Lung (tissue), 12 donors: Measurements from ENCODE around the gene GRID1. TPM values are rescaled to one million over a fixed set of nuclear protein-coding genes. Genes with fewer than 3 reads are reported as not detected.

ENCODE experiments used
- ATAC-seq: fragments of 200-7000 bp; cut with Tn5 transposase; one replicate; pipeline ENCODE4 v1.9.1; 2020; ENCODE audit warnings: moderate number of reproducible peaks; ENCODE audit not compliant: insufficient read depth, low FRiP score
- DNase-seq, 3 donors: peaks; one replicate each; pipeline ENCODE4 v3.0.0-alpha.2; 2013 to 2017
- H3K27ac ChIP-seq, 2 donors: one replicate each; pipeline ENCODE4 v1.5.1; 2013; ENCODE audit warnings: mild to moderate bottlenecking in 2 of 2, moderate library complexity in 2 of 2, control low read depth in 1 of 2, inconsistent platforms in 1 of 2, low read depth in 1 of 2, low read length in 1 of 2
- H3K27me3 ChIP-seq, 3 donors: one replicate each; pipeline ENCODE4 v1.5.1; 2013; ENCODE audit warnings: low read length in 2 of 3; ENCODE audit not compliant: control insufficient read depth in 3 of 3, insufficient read depth in 3 of 3
- H3K36me3 ChIP-seq, 4 donors: one replicate each; pipeline ENCODE4 v1.5.1; 2013; ENCODE audit warnings: low read length in 4 of 4, mild to moderate bottlenecking in 1 of 4, moderate library complexity in 1 of 4; ENCODE audit not compliant: control insufficient read depth in 4 of 4, insufficient read depth in 4 of 4
- H3K4me1 ChIP-seq, 5 donors: one replicate each; pipeline ENCODE4 v1.5.1; 2013; ENCODE audit warnings: low read length in 5 of 5, mild to moderate bottlenecking in 2 of 5, moderate library complexity in 1 of 5; ENCODE audit not compliant: control insufficient read depth in 5 of 5, insufficient read depth in 5 of 5
- H3K4me3 ChIP-seq: one replicate; pipeline ENCODE4 v1.5.1; 2013; ENCODE audit warnings: mild to moderate bottlenecking, control low read depth, moderate library complexity
- H3K9ac ChIP-seq, 2 donors: one replicate each; pipeline ENCODE4 v1.5.1; 2013; ENCODE audit warnings: low read length in 2 of 2, control low read depth in 1 of 2; ENCODE audit not compliant: insufficient read depth in 1 of 2
- H3K9me3 ChIP-seq, 4 donors: one replicate each; pipeline ENCODE4 v1.5.1; 2013; ENCODE audit warnings: low read length in 3 of 4, mild to moderate bottlenecking in 1 of 4, moderate library complexity in 1 of 4; ENCODE audit not compliant: control insufficient read depth in 4 of 4, insufficient read depth in 3 of 4
- WGBS, 2 donors: extraction: QIAGEN DNeasy Blood & Tissue Kit; methylation state at CpG; one replicate each; pipeline ENCODE4 v1.1.7; 2013; 5-methylcytosine and 5-hydroxymethylcytosine counted together
- polyA plus RNA-seq, 2 donors: library from polyadenylated mRNA; stranded (reverse); fragments of 200-250 nt; gene quantifications; one replicate each; pipeline ENCODE4 v1.2.1, GENCODE V29; 2013
- total RNA-seq, 2 donors: library from RNA; depleted of rRNA in 1 of 2; stranded (reverse); fragments of >200 nt in 1 of 2; gene quantifications; one replicate each; pipeline ENCODE4 v1.2.1, GENCODE V29; 2014 to 2021
- TF ChIP-seq, protein P1 (sequence below): IDR thresholded peaks from 2 replicates; pipeline ENCODE4 v1.5.1; 2012; ENCODE audit warnings: mild to moderate bottlenecking; ENCODE audit errors: control extremely low read depth, extremely low read depth
- donor health status: control.
- donor health status: control.
- donor health status: Bipolar disorder and iron deficiency.
- donor health status: healthy.
- donor health status: DM: yes; HTN: yes; CAD: no.

GRID1 gene
- total and polyA plus RNA-seq, 4 donors, result 1.1 to 3.6 (median 2.2) TPM

GRCh38 chr10:86301971-86302370 is 64.6 kb downstream of the GRID1 start:
- no peak for DNase-seq
- TF ChIP-seq, protein P1, sequence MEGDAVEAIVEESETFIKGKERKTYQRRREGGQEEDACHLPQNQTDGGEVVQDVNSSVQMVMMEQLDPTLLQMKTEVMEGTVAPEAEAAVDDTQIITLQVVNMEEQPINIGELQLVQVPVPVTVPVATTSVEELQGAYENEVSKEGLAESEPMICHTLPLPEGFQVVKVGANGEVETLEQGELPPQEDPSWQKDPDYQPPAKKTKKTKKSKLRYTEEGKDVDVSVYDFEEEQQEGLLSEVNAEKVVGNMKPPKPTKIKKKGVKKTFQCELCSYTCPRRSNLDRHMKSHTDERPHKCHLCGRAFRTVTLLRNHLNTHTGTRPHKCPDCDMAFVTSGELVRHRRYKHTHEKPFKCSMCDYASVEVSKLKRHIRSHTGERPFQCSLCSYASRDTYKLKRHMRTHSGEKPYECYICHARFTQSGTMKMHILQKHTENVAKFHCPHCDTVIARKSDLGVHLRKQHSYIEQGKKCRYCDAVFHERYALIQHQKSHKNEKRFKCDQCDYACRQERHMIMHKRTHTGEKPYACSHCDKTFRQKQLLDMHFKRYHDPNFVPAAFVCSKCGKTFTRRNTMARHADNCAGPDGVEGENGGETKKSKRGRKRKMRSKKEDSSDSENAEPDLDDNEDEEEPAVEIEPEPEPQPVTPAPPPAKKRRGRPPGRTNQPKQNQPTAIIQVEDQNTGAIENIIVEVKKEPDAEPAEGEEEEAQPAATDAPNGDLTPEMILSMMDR, result no peak
- Histone ChIP-seq H3K27ac (no peak overlapping the region), H3K36me3 (no peaks in the 10 kb centered on the region), H3K4me3 (no peak overlapping the region), H3K9ac (no peak overlapping the region), H3K4me1 (peaks cover 0 to 2% (median 0%) of the 10 kb centered on the region in 5 donors), H3K9me3 (peaks cover 0 to 3% (median 0%) of the 10 kb centered on the region in 4 donors), H3K27me3 (no peaks in the 10 kb centered on the region)
- WGBS, 2 donors, result 69% methylated on average over 3 of the region's 3 CpGs
- ATAC-seq, result no peak

DNA sequence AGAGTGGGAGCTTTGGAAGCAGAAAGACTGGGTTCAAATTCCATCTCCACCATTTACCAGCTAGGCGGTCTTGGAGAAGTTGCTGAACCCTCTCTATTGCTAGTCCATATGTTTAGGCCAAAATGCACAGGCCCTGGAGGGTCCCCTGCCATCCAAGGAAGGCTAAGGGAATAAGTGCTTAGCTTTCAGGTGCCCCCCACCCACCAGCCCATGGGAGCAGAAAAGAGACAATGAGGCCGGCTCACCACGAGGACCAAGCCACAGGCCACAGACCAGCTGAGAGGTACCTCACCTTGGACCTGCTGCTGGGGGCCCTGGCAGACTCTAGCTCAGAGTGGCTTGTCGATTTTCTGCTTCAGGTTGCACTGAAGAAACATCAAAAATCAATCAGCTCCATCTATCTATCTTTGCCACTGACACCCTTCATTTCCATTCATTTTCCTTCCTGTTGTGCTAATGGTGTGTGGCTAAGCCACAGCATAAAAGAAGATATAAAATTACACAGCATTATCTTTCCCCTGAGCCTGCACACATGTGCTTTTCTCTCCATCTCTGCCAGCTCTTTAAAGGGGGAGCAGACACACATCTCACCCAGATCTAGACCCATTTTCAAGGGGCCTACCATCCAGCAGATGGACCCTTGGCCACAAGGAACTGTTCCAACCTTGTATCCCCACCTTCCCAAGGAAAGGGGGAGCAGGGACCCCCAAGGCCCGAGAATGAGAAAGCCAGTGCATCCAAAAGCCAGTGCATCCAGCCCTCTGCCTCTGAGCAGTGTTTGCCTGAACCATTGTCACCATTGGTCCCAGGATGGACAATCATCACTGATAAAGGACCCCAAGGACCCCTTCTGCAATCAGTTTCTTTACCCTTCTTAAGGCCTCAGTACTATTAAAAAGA is 65.4 kb downstream of the GRID1 start:
- no peak for DNase-seq
- TF ChIP-seq, protein P1, result no peak
- H3K9me3 ChIP-seq, result peaks cover 0 to 3% (median 0%) of the 10 kb centered on the region in 4 donors
- 76 to 79% methylated on average over 5 of the region's 5 CpGs for WGBS, 2 donors
- peaks cover 0 to 2% (median 0%) of the 10 kb centered on the region in 5 donors for H3K4me1 ChIP-seq
- H3K36me3 ChIP-seq, result no peaks in the 10 kb centered on the region
- H3K4me3 ChIP-seq, result no peak overlapping the region
- peaks cover 0 to 2% (median 0%) of the 10 kb centered on the region in 3 donors for H3K27me3 ChIP-seq
- H3K9ac ChIP-seq, result no peak overlapping the region
- no peak for ATAC-seq
- H3K27ac ChIP-seq, result no peak overlapping the region

- 80 to 81% methylated on average over 3 of the region's 3 CpGs for WGBS, 2 donors
- Histone ChIP-seq H3K4me1 (peaks cover 0 to 2% (median 0%) of the 10 kb centered on the region in 5 donors), H3K27ac (no peak overlapping the region), H3K9me3 (peaks cover 0 to 3% (median 0%) of the 10 kb centered on the region in 4 donors), H3K4me3 (no peak overlapping the region), H3K36me3 (no peaks in the 10 kb centered on the region), H3K27me3 (peaks cover 0 to 2% (median 0%) of the 10 kb centered on the region in 3 donors), H3K9ac (no peak overlapping the region)
- no peak for ATAC-seq
- TF ChIP-seq, protein P1, result no peak
- DNase-seq, result no peak
These were observed 66.1 kb downstream of the GRID1 start for GRCh38 chr10:86300399-86300925.
